ENCODE data around the gene RNF157. TPM values are rescaled to one million over a fixed set of nuclear protein-coding genes. Genes with fewer than 3 reads are reported as not detected.

RNF157 gene
- total and polyA plus RNA-seq, 11 donors = 3.6 to 7.4 (median 5.2) TPM

DNA sequence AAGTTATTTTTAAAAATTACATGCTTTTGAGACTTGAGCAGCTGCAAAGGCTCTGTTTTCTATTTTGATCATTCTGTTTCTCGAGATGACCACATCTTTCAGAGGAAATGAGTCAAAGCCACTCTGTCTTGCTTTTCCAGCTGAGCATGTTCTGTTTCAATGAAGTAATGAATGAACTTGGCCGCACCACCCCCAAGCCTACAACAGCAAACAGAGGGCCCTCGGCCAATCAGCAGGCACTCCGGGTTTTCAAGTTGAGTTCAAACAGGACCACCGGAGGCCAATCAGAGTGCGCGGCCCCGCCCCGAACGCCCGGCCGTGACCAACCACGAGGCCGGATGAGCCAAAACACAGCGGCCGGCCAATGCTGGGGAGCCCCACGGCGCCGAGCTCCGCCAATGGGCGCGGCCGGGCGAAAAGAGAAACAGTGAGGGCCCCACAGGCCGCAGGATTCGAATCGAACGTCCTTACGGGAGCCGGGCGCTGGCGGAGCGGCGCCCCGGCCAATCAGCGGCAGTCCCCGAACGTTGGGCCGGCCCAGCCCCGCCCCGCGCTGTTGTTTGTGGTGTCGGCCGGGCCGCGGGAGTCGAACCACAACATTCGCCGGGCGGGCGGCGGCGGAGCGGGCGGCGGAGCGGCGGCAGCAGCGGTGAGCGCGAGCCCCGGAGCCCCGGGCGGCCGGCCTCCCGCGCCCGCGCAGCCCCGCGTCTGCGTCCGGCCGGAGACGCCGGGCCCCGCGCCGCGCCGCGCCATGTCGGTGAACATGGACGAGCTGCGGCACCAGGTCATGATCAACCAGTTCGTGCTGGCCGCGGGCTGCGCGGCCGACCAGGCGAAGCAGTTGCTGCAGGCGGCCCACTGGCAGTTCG lies 24.7 kb upstream of the RNF157 start, which contains the start of gene UBALD2:
TSS of gene UBALD2 (plus strand) at position 594 of the 869 bp plus-strand sequence. CDS start at position 752, 158 bp downstream.
- H3K9me3 ChIP-seq = no peaks in the 10 kb centered on the region
- H3K4me3 ChIP-seq = peak within 1 kb of the TSS; percentile 85 to 99 (median 94)
- H3K36me3 ChIP-seq = peaks cover 0 to 12% (median 4%) of the 10 kb centered on the region in 9 donors
- peaks cover 11 to 72% (median 43%) of the 10 kb centered on the region in 12 donors for H3K4me1 ChIP-seq
- H3K27ac ChIP-seq = peak within 1 kb of the TSS; percentile 83 to 98 (median 92)
- ATAC-seq = peak; percentile 95 to 97 (median 96)
- intact Hi-C loops (cut with DNase I) = loop anchor here in 1 of 10 donors (1.0 to 5.0 kb wide), 2 partner anchors 25 to 68 kb away; partner anchors contain the start of gene RNF157
- DNase-seq = peak; percentile 99 to 100 (median 100)
- H3K27me3 ChIP-seq = no peaks in the 10 kb centered on the region
- TF ChIP-seq POLR2A (IDR thresholded peaks at IDR 0.05) = peak; percentile 84 to 94
- TF ChIP-seq, protein P1, sequence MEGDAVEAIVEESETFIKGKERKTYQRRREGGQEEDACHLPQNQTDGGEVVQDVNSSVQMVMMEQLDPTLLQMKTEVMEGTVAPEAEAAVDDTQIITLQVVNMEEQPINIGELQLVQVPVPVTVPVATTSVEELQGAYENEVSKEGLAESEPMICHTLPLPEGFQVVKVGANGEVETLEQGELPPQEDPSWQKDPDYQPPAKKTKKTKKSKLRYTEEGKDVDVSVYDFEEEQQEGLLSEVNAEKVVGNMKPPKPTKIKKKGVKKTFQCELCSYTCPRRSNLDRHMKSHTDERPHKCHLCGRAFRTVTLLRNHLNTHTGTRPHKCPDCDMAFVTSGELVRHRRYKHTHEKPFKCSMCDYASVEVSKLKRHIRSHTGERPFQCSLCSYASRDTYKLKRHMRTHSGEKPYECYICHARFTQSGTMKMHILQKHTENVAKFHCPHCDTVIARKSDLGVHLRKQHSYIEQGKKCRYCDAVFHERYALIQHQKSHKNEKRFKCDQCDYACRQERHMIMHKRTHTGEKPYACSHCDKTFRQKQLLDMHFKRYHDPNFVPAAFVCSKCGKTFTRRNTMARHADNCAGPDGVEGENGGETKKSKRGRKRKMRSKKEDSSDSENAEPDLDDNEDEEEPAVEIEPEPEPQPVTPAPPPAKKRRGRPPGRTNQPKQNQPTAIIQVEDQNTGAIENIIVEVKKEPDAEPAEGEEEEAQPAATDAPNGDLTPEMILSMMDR (IDR thresholded peaks at IDR 0.05) = no peak
- 0% methylated on average over 42 to 94 of the region's 94 CpGs for WGBS, 4 donors

DNA sequence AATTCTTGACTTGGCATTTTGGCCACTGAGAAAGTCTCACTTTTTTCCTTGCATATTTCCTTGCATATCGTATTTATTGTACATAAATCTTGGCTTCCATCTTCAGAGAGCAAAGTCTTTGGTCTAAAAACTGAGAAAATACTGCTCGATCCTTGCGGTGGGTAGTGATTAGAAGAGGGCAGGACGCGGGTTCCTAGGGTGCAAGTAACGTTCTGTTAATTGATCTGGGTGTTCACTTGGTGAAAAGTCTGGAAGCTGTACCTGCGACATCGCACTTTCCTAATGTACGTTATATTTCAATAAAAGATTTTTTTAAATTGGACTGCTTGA lies 24.1 kb upstream of the RNF157 start:
- ATAC-seq (no peak), DNase-seq (no peak)
- peaks cover 0 to 8% (median 0%) of the 10 kb centered on the region in 9 donors for H3K36me3 ChIP-seq
- H3K9me3 ChIP-seq = no peaks in the 10 kb centered on the region
- H3K4me3 ChIP-seq = peak overlapping the region in 9 of 12 donors; percentile 6 to 99 (median 85)
- no peaks in the 10 kb centered on the region for H3K27me3 ChIP-seq
- TF ChIP-seq, protein P1 (IDR thresholded peaks at IDR 0.05) = no peak
- TF ChIP-seq POLR2A (IDR thresholded peaks at IDR 0.05) = no peak
- H3K27ac ChIP-seq = peak overlapping the region in 11 of 12 donors; percentile 39 to 96 (median 62)
- intact Hi-C loops (cut with DNase I) = loop anchor here in 1 of 10 donors (1.0 kb wide), 1 partner anchor 24 kb away; the partner anchor contains the start of gene RNF157
- 31 to 48% (median 43%) methylated on average over 9 of the region's 9 CpGs for WGBS, 4 donors
- peaks cover 11 to 72% (median 37%) of the 10 kb centered on the region in 12 donors for H3K4me1 ChIP-seq

DNA sequence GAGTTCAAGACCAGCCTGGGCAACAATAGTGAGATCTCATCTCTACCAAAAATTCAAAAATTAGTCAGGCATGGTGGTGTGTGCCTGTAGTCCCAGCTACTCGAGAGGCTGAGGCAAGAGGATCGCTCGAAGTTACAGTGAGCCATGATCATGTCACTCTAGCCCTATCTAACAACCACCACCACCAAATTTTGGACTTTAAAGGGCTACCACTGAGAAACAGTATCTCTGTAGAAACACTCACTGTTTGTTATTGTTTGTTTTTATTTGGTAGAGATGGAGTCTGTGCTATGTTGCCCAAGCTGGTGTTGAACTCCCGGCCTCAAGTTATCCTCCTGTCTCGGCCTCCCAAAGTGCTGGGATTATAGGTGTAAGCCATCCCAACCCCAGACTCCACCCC lies 23.6 kb upstream of the RNF157 start:
- DNase-seq (no peak), ATAC-seq (no peak)
- Histone ChIP-seq H3K4me1 (peaks cover 8 to 67% (median 33%) of the 10 kb centered on the region in 12 donors), H3K27me3 (no peaks in the 10 kb centered on the region), H3K27ac (peak overlapping the region in 7 of 12 donors; percentile 47 to 96 (median 73)), H3K36me3 (peaks cover 0 to 5% (median 0%) of the 10 kb centered on the region in 9 donors), H3K4me3 (no peak overlapping the region), H3K9me3 (no peaks in the 10 kb centered on the region)
- TF ChIP-seq, protein P1 (IDR thresholded peaks at IDR 0.05) = no peak
- TF ChIP-seq POLR2A (IDR thresholded peaks at IDR 0.05) = no peak
- intact Hi-C loops (cut with DNase I) = loop anchor here in 1 of 10 donors (1.0 kb wide), 1 partner anchor 24 kb away; the partner anchor contains the start of gene RNF157
- WGBS, 4 donors = 94 to 97% (median 95%) methylated on average over 5 of the region's 5 CpGs

DNA sequence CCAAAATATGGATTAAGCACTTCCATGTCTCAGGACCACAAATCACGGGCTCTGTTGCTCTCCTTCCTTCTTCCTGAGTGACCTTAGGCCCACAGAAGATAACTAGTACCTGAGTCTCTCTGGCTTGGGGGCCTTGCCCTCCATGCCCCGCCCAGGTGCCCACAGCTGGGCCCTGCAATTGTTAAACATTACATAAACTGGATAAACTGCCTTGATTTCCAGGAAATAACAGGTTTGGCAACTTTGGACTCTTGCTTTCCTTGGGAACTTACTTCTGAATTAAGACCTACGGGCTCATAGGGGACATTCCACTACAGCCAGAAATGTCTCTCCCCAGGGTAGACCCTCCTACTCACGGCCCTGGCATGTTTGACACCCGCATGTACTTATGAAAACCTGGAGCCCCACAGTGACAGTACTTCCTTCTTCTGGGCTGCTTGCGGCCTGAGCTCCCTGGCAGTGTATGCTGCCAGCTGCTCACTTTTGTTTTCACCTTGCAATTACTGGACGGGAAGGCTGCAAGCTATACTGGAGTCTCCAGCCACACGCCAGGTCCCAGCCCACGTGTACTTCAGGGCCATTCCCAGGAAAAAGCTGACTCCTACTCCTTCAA lies 22.5 kb upstream of the RNF157 start:
- Histone ChIP-seq H3K27me3 (no peaks in the 10 kb centered on the region), H3K4me1 (peaks cover 6 to 58% (median 24%) of the 10 kb centered on the region in 12 donors), H3K27ac (peak overlapping the region in 6 of 12 donors; percentile 34 to 96 (median 42)), H3K4me3 (no peak overlapping the region), H3K9me3 (no peaks in the 10 kb centered on the region), H3K36me3 (peaks cover 0 to 2% (median 0%) of the 10 kb centered on the region in 9 donors)
- TF ChIP-seq, protein P1 (IDR thresholded peaks at IDR 0.05) = no peak
- no peak for TF ChIP-seq POLR2A (IDR thresholded peaks at IDR 0.05)
- intact Hi-C loops (cut with DNase I) = no loop called here
- ATAC-seq = no peak
- no peak for DNase-seq
- whole genome bisulfite sequencing, 4 donors = 63 to 71% (median 67%) methylated on average over 9 of the region's 9 CpGs

All from heart left ventricle (tissue), 16 donors.